D721Med (cell line): ENCODE measurements around the gene ANGPTL4.
"Not testable (repeated sequence)": the region's sequence is repeated elsewhere in the genome, so short reads cannot be mapped to it uniquely, and the experiment has no call there.

Experiments used
- DNase-seq: peaks from one replicate; pipeline ENCODE4 v3.0.0; 2011; ENCODE audit warnings: low spot score; ENCODE audit not compliant: insufficient read length
- FAIRE-seq: peaks from 2 replicates; lab custom pipeline; 2011; peaks lifted over from hg19 to GRCh38; lab: Jason Lieb, UNC
- CTCF ChIP-seq: IDR thresholded peaks from 2 replicates; pipeline ENCODE4 v1.5.1; 2012; ENCODE audit warnings: mild to moderate bottlenecking, control low read depth; ENCODE audit not compliant: insufficient read depth; ENCODE audit errors: missing control alignments

ANGPTL4 gene

GRCh38 chr19:8370176-8371010 is 6.4 kb downstream of the ANGPTL4 start:
- FAIRE-seq (no peak), DNase-seq (no peak)
- TF ChIP-seq CTCF = no peak

GRCh38 chr19:8371011-8371804 is 7.3 kb downstream of the ANGPTL4 start:
- DNase-seq (no peak), FAIRE-seq (no peak)
- no peak for TF ChIP-seq CTCF

GRCh38 chr19:8373867-8374813 is 10.2 kb downstream of the ANGPTL4 start:
- FAIRE-seq (no peak), DNase-seq (no peak)
- TF ChIP-seq CTCF = no peak

- DNase-seq, FAIRE-seq: not testable (repeated sequence)
Observed at GRCh38 chr19:8375766-8376165, 11.8 kb downstream of the ANGPTL4 start.

- not testable (repeated sequence) for FAIRE-seq, DNase-seq
Observed at GRCh38 chr19:8376373-8376974, 12.5 kb downstream of the ANGPTL4 start.

GRCh38 chr19:8377598-8377997 is 13.6 kb downstream of the ANGPTL4 start:
- TF ChIP-seq CTCF = no peak
- no peak for DNase-seq
- FAIRE-seq = no peak

GRCh38 chr19:8379156-8379891 is 15.4 kb downstream of the ANGPTL4 start:
- not testable (repeated sequence) for DNase-seq, FAIRE-seq

DNA sequence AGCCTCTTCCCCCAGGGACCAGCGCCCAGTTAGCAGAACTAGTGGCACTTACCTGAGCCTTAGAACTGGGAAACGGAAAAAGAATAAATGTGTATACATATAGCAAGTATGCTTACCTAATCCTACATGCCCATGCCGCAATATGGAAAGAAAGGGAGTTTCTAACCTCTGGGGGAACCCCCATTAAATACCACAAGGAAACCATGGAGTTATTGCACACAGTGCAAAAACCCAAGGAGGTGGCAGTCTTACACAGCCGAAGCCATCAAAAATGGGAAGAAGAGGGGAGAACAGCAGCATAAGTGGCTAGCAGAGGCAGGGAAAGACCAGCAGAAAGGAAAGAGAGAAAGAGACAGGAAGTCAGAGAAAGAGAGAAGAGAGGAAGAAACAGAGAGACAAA is 20.6 kb downstream of the ANGPTL4 start:
- DNase-seq, FAIRE-seq: not testable (repeated sequence)

DNA sequence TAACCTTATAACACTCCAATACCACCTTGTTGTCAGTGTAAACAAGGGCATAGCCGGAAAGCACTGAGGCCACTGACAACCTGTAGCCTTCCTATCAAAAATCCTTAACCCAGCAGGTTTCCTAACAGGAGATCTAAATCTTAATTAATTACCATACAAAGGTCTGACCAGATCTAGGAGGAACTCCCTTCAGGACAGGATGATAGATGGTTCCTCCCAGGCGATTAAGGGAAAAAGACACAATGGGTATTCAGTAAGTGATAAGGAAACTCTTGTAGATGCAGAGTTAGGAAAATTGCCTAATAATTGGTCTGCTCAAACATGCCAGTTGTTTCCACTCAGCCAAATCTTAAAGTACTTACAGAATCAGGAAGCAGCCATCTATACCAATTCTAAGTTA is 21.1 kb downstream of the ANGPTL4 start:
- not testable (repeated sequence) for FAIRE-seq, DNase-seq

- DNase-seq, FAIRE-seq: not testable (repeated sequence)
Observed at GRCh38 chr19:8385566-8385965, 21.6 kb downstream of the ANGPTL4 start.

GRCh38 chr19:8386419-8386818 is 22.5 kb downstream of the ANGPTL4 start:
- not testable (repeated sequence) for FAIRE-seq, DNase-seq
